Globus pallidus (tissue), 1 donor: Measurements from ENCODE around the gene TAF9B.
A peak's percentile ranks its signal among the peaks of the same experiment; 100 is the strongest.
"Not testable (repeated sequence)": the region's sequence is repeated elsewhere in the genome, so short reads cannot be mapped to it uniquely, and the experiment has no call there.

Experiments used
- DNase-seq: peaks from one replicate; pipeline ENCODE4 v3.0.0-alpha.2; 2015; ENCODE audit warnings: low spot score

The TAF9B gene, protein sequence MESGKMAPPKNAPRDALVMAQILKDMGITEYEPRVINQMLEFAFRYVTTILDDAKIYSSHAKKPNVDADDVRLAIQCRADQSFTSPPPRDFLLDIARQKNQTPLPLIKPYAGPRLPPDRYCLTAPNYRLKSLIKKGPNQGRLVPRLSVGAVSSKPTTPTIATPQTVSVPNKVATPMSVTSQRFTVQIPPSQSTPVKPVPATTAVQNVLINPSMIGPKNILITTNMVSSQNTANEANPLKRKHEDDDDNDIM

DNA sequence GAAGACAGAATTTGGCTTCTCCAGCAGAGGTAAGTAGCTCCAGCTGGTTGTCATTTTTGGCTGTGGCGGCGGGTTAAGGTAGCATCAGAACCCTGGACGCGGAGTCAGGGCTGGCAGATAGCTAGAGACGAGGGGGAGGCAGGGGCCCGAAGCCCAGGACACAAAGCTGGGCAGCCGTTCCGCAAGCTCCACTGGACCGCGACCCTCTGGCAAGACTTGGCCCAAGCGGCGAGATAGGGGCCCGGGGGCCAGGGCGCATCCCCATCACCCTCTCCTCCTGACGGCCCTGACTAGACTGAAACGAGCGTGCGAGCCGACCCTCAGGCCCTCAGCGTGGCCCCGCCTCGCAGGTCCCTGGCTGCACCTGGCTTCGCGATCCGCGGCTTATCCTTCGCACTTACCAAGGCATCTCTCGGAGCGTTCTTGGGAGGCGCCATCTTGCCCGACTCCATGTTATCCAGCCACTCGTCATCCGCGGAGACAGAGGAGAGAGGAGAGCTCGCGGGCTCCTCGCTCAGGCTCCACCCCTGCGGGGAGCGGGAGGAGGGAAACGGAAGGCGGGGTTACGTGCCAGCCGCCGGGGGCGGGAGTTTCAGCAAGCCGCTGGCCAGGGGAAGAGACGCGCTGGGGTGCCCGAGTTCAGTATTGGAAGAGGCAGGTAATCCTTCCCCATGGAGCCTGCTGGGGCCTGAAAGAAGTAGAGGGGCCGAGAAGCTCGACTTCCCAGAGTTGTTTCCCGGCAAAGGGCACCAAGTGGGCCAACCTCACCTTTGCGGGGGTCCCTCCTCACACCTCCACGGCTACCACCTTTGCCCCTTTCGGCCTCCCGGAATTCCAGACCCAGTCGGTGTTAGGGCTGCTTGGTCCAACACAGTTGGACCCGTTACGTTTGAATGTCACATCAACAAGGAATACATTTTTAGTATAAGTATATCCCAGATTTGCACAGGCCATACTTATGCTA lies at the start of gene TAF9B:
Gene TAF9B (minus strand): TSS at position 491 of the 964 bp plus-strand sequence. CDS start 39 bp downstream, at position 452.
- DNase-seq = peak; percentile 82

DNA sequence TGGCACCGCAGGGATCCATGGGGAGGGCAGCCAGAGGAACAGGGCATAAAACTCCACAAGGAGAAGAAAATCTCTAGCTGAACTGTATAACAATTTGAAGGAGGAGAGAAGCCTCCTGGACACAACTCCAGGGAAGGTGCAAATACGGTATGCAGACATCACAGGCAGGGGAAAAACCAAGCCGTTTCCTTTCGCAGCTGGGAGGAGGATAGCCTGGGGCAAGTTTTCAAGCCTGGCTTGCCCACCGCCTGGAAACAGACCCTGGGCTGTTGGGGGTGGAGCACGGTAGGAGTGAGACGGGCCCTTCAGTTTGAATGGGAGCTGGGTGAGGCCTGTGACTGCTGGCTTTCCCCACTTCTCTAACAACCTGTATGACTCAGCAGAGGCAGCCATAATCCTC lies 43.4 kb upstream of the TAF9B start:
- DNase-seq = no peak

DNA sequence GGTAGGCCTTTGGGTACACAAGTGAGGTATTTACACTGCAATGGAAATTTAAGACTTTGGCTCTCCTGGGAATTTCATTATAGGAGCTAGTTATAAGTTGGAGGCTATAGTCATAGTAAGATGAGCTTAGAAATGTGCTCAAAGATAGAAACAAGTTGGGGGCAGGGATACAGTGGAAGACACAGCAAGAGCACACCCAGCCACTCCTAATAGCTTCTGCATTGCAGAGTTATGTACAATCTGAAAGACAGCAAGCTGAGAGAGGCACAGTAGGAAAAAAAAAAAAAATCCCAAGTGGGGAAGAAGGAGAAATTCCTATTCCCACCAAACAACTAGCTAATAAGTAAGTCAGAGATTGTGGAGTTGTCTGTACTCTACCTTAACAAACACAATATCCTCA lies 41.9 kb upstream of the TAF9B start:
- DNase-seq = no peak

DNA sequence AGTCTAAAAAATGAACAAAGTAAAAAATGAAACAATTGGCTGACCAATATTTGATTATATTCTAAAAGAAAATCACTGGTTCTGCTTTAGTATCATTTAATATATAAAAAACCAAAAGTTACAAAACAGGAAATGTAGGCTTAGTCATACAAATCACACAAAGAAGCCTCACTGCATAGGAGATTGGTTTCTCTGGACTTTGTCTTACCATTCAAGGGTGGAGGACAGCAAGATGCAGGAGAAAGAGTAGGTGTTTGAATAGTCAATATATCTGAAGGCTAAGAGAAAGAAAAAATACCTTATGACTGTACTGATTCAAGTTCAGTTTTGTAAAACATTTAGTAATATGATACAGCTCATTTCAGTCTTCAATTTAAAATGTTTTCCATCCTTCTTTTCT lies 28.6 kb upstream of the TAF9B start:
- DNase-seq = no peak

DNA sequence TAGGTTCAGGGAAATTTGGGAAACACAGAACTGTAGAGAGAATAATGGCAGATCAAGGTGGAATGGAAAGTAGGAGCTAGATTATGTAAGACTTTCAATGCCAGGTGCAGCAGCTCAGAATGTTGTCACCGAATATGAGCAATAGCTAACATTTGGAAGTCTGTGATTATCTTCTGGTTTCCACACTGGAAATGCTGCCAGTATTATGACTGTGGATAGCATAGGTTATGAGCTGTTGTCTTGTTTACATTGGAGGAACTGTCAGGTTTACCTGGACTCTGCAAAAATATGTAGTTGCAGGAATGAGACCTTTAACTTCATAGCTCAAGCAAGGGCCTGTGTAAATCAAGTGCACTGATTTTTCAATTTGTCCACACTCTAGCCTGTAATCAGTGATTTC lies 26.0 kb upstream of the TAF9B start:
- DNase-seq = no peak

DNA sequence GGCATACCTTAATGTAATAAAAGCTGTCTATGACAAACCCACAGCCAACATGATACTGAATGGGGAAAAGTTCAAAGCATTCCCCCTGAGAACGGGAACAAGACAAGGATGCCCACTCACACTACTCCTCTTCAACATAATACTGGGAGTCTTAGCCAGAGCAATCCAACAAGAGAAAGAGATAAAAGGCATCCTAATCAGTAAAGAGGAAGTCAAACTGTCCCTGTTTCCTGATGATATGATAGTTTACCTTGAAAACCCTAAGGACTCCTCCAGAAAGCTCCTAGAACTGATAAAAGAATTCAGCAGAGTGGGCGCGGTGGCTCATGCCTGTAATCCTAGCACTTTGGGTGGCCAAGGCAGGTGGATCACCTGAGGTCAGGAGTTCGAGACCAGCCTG lies 23.7 kb upstream of the TAF9B start:
- DNase-seq = not testable (repeated sequence)

DNA sequence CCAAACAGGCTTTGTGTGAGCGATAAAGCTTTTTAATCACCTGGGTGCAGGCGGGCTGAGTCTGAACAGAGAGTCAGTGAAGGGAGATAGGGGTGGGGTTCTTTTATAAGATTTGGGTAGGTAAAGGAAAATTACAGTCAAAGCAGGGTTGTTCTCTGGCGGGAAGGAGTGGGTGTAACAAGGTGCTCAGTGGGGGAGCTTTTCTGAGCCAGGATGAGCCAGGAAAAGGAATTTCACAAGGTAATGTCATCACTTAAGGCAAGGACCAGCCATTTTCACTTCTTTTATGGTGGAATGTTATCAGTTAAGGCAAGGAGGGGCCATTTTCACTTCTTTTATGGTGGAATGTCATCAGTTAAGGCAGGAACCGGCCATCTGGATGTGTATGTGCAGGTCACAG lies 21.3 kb upstream of the TAF9B start:
- not testable (repeated sequence) for DNase-seq

DNA sequence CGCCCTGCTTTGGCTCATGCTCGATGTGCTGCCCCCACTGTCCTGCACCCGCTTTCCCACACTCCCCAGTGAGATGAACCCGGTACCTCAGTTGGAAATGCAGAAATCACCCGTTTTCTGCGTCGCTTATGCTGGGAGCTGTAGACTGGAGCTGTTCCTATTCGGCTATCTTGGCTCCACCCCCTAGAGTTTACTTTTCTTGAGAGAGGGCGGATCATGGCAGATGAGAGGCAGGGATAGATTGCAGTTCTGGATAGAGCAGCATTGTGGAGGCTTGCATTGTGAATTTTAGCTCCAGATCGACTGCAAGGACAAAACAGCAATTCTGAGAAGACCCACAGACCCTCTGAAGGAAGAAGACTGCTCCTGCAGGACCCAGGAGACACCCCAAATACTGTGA lies 18.4 kb upstream of the TAF9B start:
- not testable (repeated sequence) for DNase-seq

DNA sequence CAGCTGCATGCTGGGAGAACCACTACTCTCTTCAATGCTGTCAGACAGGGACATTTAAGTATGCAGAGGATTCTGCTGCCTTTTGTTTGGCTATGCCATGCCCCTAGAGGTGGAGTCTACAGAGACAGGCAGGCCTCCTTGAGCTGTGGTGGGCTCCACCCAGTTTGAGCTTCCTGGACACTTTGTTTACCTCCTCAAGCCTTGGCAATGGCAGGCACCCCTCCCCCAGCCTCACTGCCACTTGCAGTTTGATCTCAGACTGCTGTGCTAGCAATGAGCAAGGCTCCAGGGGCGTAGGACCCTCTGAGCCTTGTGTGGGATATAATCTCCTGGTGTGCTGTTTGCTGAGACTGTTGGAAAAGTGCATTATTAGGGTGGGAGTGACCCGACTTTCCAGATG lies 17.9 kb upstream of the TAF9B start:
- not testable (repeated sequence) for DNase-seq

DNA sequence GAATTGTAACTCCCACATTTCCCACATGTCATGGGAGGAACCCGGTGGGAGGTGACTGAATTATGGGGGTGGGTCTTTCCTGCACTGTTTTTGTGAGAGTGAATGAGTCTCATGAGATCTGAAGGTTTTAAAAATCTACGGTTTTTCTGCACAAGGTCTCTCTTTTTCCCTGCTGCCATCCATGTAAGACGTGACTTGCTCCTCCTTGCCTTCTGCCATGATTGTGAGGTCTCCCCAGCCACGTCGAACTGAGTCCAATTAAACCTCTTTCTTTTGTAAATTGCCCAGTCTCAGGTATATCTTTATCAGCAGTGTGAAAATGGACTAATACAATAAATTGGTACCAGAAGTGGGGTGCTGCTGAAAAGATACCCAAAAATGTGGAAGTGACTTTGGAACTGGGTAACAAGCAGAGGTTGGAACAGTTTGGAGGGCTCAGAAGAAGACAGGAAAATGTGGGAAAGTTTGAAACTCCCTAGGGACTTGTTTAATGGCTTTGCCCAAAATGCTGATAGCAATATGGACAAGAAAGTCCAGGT lies 7.6 kb upstream of the TAF9B start:
- DNase-seq = not testable (repeated sequence)

DNA sequence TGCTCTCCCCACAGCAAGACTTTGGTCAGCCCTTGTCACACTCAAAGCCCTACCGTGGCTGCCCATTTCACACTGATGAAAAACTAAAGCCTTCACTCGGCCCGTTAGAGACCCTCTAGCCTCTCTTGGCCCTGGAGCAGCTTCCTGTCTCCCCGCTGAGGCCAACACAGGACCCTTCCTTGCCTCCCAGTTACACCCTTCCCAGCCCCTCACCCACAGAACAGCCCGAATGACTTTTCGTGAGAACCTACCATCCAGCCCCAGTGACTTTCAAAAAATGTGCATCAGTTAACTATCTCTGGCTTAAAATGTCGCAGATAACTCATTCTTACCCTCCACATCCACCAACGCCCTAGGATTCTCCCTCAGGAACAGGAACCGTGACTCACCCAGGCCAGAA lies 756 bp upstream of the TAF9B start:
- DNase-seq = no peak

DNA sequence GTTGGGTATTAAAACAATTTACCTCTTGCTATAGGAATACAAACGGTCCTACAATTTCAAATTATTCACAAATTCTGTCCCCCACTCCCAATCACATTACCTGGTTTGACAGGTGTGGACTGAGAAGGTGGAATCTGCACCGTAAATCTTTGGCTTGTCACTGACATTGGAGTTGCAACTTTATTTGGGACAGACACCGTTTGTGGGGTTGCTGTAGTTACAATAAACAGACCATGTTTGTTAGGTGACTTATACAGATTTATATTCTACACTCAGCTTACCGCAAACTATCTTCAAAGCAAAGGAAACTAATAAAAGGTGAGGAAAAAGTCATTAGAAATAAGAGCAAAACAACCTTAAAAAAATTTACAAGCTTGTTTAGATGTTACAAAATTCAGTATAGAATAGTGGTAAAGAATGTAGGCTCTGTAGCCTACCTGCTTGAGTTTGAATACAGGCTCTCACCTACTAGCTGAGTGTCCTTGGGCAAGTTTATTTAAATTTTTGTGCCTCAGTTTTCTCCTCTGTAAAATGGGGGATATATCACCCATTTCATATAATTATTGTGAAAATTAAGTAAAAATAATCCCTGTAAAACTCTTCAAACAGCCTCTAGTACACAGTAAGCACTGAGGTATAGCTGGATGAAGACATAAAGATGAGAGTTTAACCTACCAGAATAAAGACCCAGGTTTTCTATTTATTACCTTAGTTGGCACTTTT lies 6.1 kb downstream of the TAF9B start:
- no peak for DNase-seq

DNA sequence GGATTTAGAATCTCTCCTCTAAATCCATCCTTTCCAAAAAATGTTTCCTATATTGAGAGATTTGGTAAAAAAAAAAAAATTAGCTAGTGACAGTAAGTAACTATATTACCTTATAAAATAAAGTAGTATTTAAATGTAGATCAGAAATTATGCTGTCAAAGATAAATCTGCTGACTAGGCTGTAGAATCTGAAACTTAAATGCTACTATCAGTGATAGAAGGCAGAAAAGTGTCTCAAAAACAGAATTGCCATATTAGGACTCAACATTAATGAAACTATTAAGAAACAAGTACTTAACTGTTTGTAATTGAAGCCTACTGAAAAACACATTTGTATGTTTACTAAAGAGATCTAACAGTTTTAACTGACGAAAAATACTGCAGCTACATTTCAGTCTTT lies 8.3 kb downstream of the TAF9B start:
- DNase-seq = no peak

DNA sequence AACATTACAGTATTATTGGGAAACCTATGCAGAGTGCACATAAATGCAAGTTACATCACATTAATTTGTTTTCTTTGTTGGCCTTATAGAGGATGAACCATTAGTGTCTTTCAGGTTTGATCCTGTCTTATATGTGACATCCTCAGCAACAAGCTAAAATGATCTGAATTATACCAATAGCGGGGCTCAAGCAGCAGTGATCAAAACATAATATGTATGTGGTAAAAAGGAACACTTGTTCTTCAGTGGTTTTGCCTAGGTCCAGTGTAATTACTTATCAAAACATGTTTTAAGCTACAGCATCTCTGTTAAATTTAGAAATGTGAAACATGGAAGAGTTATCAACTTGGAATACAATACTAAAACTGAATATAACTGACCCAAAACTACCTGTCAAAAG lies 9.1 kb downstream of the TAF9B start:
- DNase-seq = no peak

DNA sequence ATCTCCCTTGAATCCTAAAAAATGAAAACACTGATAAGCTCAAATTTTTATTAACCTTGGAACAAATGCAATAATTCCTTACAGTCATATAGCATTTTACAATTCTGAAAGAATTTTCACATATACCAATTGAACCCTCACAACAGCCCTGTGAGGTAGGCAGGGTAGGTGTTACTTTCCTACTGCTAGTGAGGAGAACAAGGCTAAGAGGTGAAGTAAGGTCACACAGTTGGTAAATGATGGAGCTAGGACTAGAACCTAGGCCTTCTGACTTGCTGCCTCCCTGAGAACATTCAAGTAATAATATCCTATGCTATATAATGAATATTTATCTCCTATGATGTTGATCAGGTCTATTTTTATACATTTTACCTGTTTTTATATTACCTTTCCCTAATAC lies 9.7 kb downstream of the TAF9B start:
- no peak for DNase-seq

DNA sequence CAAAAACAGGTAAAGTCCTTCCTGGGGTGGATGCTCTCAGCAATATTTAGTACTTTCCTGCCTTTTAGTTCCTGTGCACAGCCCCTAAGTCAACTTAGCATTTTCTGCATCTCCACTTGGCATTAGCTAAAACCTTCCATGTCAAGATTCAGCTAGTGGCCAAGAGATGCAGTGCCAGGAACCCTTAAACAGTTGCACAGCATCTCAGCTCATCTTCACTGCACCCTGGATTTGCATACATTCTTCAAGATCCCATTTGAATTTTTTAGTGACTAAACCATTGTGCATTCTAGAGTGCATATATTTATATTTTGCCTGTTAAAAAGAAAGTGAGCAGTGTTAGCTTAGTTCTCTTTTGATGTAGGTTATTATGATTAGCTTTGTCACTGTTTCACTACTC lies 13.7 kb downstream of the TAF9B start:
- not testable (repeated sequence) for DNase-seq

DNA sequence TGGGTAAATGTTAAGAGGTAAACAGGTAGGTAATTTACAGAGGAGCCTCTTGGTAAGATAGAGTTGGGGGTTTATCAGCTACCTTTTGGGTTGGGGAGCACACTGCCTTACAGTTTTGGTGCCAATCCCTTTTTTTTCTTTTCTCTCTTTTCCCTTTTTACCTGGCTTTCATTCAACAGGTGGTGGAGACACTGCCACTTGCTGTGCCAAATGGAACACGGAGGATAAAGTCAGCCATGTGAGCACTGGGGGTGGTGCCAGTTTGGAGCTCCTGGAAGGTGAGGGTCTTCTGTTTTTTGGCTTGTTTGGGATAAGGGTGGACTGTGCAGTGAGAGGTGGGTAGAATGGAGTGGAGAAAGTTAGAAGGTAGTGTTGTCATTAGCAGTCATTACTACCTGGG lies 14.3 kb downstream of the TAF9B start:
- DNase-seq = no peak

DNA sequence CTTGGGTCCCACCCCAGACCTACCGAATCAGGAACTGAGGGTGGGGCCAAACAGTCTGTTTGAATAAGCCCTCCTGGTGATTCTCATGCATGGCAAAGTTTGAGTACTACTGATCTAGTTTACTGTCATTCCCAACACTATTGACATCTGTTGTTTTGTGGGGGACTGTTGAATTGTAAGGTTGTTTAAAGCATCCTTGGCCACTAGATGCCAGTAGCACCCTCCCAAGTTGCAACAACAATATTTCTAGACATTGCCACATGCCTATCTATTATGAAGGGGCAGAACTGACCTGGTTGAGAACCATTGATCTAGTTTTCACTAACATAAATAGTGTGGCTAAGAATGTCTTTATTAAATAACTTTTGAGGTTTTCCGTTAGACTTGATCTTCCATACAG lies 15.1 kb downstream of the TAF9B start:
- DNase-seq = no peak

DNA sequence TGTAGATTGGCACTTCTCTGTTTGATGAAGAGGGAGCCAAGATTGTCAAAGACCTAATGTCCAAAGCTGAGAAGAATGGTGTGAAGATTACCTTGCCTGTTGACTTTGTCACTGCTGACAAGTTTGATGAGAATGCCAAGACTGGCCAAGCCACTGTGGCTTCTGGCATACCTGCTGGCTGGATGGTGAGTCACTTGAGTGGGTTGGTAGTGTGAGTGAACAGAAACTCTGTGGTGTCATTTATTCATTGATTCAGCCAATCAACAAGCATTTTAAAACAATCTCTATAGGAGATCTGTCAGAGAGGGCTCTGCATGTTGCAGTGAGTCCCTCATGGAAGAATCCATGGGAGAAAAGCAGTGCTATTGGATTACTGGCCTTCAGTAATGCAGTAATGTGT lies 16.3 kb downstream of the TAF9B start:
- no peak for DNase-seq

DNA sequence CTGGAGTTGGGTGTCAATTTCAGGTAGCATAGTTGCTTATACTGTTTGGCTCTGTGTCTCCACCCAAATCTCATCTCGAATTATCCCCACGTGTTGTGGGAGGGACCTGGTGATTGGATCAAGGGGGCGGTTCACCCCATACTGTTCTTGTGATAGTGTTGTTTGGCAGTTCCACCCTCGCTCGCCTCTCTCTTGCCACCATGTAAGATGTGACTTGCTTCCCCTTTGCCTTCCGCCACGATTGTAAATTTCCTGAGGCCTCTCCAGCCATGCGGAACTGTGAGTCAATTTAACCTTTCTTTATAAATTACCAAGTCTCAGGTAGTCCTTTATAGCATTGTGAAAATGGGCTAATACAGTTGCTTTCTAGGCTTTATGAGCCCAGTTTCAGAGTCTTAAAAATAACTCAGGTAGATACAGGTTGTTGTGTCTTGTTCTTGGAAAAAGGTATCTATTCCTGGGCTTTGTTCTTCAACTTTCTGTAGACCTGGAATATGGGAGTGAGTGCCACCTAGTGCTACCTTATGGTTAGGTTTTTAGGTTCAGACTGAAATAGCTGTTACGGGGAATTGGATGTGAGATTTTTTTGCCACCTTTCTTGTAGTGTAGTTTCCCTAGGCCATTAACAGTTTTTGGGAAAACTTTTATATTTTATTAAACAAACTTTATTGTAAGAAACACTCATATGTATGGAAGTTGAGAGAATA lies 19.8 kb downstream of the TAF9B start:
- DNase-seq = no peak

DNA sequence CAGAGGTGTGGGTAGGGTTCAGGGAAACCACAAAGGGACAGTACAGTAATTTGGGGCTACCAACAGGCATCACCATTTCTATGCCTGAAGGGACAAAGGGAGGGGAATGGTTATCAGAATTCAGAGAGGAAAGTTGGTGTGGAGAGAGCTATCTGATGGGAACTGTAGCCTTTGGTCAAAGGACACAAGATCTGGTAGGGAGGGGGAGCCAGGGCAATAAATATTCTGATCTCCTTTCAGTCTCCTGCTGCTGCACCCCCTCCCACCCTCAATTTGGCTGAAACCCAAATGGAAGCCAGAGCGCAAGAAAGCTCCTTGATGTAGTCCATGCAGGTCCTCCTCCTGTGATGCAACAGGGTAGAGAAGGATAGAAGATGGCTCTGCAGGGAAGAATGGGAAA lies 20.8 kb downstream of the TAF9B start:
- DNase-seq = no peak

DNA sequence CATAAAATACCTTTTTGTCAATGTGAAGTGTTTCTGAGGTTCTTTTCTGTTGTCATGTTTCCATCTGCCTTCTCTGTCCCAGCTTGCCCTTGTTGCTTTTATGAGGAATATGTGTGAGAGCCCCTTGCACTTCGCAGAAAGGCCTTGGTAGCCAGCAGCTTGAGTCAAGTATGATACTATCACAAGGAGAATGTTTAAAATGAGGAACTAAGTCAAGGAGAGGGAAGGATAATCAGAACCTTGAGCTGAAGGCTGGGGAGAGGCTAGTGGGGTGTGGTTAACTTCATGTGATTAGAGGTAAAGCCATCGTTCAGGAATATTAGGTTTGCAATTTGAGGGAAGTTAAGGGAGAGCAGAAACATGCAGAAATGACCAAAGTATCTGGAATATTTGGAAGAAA lies 22.7 kb downstream of the TAF9B start:
- DNase-seq = no peak
